CD14-positive monocyte (primary cell): Measurements from ENCODE around the gene PRSS27. TPM values are rescaled to one million over a fixed set of nuclear protein-coding genes. Genes with fewer than 3 reads are reported as not detected.

ENCODE experiments used
- DNase-seq, 3 donors: peaks; one replicate each; pipeline ENCODE4 v3.0.0-alpha.2; 2011 to 2022
- H2AFZ ChIP-seq: 2 replicates; pipeline ENCODE4 v1.6.0; 2012; ENCODE audit warnings: mild to moderate bottlenecking, low read depth, low read length, inconsistent platforms; ENCODE audit not compliant: insufficient read depth, poor library complexity, severe bottlenecking
- H3K27ac ChIP-seq, 2 donors: 1 replicate in 1 of 2; 2 replicates in 1 of 2; pipeline ENCODE4 v1.5.1; 2012 to 2013; ENCODE audit warnings: low read length in 2 of 2, control low read depth in 1 of 2, inconsistent platforms in 1 of 2, low read depth in 1 of 2, mild to moderate bottlenecking in 1 of 2
- H3K27me3 ChIP-seq, 2 donors: one replicate each; pipeline versions ENCODE4 v1.6.0 to v1.6.1; 2011 to 2013; ENCODE audit warnings: low read length in 2 of 2; ENCODE audit not compliant: control insufficient read depth in 2 of 2, insufficient read depth in 2 of 2
- H3K36me3 ChIP-seq, 2 donors: replicated peaks in 1 of 2; 1 replicate in 1 of 2; 2 replicates in 1 of 2; pipeline versions ENCODE4 v1.5.1 to v1.6.1; 2012 to 2013; ENCODE audit warnings: low read length in 2 of 2, control low read depth in 1 of 2, inconsistent platforms in 1 of 2, mild to moderate bottlenecking in 1 of 2; ENCODE audit not compliant: insufficient read depth in 2 of 2, control insufficient read depth in 1 of 2
- H3K4me1 ChIP-seq, 2 donors: 1 replicate in 1 of 2; 2 replicates in 1 of 2; pipeline versions ENCODE4 v1.5.1 to v1.6.1; 2012 to 2013; ENCODE audit warnings: low read length in 2 of 2, control low read depth in 1 of 2, inconsistent platforms in 1 of 2, mild to moderate bottlenecking in 1 of 2, moderate library complexity in 1 of 2; ENCODE audit not compliant: insufficient read depth in 2 of 2, control insufficient read depth in 1 of 2
- H3K4me2 ChIP-seq: replicated peaks from 2 replicates; pipeline ENCODE3; 2012; ENCODE audit warnings: low read length, moderate library complexity, mild to moderate bottlenecking; ENCODE audit not compliant: poor library complexity, severe bottlenecking; ENCODE audit errors: extremely low read depth
- H3K4me3 ChIP-seq, 3 experiments: fragments of 200-600 bp in 1 of 3; sonication (generic) in 1 of 3; replicated peaks in 1 of 3; 1 replicate in 2 of 3; 2 replicates in 1 of 3; pipeline ENCODE4 v1.5.1; 2011 to 2013; ENCODE audit warnings: low read length in 3 of 3, mild to moderate bottlenecking in 3 of 3, control low read depth in 2 of 3, low read depth in 2 of 3, inconsistent platforms in 1 of 3, moderate library complexity in 1 of 3
- H3K79me2 ChIP-seq: 2 replicates; pipeline ENCODE4 v1.6.0; 2012; ENCODE audit warnings: mild to moderate bottlenecking, control low read depth, inconsistent platforms, low read length, moderate library complexity; ENCODE audit not compliant: insufficient read depth
- H3K9ac ChIP-seq: 2 replicates; pipeline ENCODE4 v1.6.0; 2017; ENCODE audit warnings: low read length, mild to moderate bottlenecking; ENCODE audit not compliant: insufficient read depth, poor library complexity, severe bottlenecking
- H3K9me3 ChIP-seq, 2 donors: replicated peaks in 1 of 2; 1 replicate in 1 of 2; 2 replicates in 1 of 2; pipeline versions ENCODE4 v1.5.1 to v1.6.1; 2012 to 2013; ENCODE audit warnings: low read length in 2 of 2, control low read depth in 1 of 2; ENCODE audit not compliant: control insufficient read depth in 1 of 2, insufficient read depth in 1 of 2
- H4K20me1 ChIP-seq: 2 replicates; pipeline ENCODE4 v1.6.0; 2012; ENCODE audit warnings: mild to moderate bottlenecking, low read length, control low read depth, moderate library complexity; ENCODE audit not compliant: insufficient read depth
- H3K27ac Mint-ChIP-seq, 7 donors: one replicate each; pipeline ENCODE4 v1.8.0; 2020; ENCODE audit warnings: mild to moderate bottlenecking in 7 of 7, mixed read lengths in 7 of 7, moderate library complexity in 6 of 7, inconsistent platforms in 2 of 7
- H3K27me3 Mint-ChIP-seq, 3 donors: one replicate each; pipeline ENCODE4 v1.8.0; 2021 to 2022; ENCODE audit warnings: low read depth in 3 of 3, mild to moderate bottlenecking in 3 of 3, mixed read lengths in 3 of 3, moderate library complexity in 3 of 3, inconsistent platforms in 1 of 3
- H3K36me3 Mint-ChIP-seq, 2 donors: one replicate each; pipeline ENCODE4 v1.8.0; 2020; ENCODE audit warnings: mixed read lengths in 2 of 2, inconsistent platforms in 1 of 2, mild to moderate bottlenecking in 1 of 2
- H3K4me1 Mint-ChIP-seq: one replicate; pipeline ENCODE4 v1.8.0; 2020; ENCODE audit warnings: mild to moderate bottlenecking, mixed read lengths
- H3K4me3 Mint-ChIP-seq, 2 donors: one replicate each; pipeline ENCODE4 v1.8.0; 2020; ENCODE audit warnings: mild to moderate bottlenecking in 2 of 2, mixed read lengths in 2 of 2, moderate library complexity in 1 of 2
- H3K9me3 Mint-ChIP-seq, 7 donors: one replicate each; pipeline ENCODE4 v1.8.0; 2020 to 2022; ENCODE audit warnings: mixed read lengths in 7 of 7, mild to moderate bottlenecking in 6 of 7, moderate library complexity in 6 of 7, inconsistent platforms in 2 of 7
- WGBS: methylation state at CpG from one replicate; pipeline ENCODE4 v1.1.5; 2013; ENCODE audit warnings: missing lambda C conversion rate; ENCODE audit not compliant: insufficient coverage; 5-methylcytosine and 5-hydroxymethylcytosine counted together
- intact Hi-C, 2 donors: fragments of 100-400 bp; cut with micrococcal nuclease; formaldehyde crosslinking; loops; one replicate each; pipeline versions ENCODE4 v1.15.0 to v1.15.1; 2023
- polyA plus RNA-seq, 3 donors: library from polyadenylated mRNA; depleted of rRNA in 1 of 3; unstranded in 2 of 3; stranded (reverse) in 1 of 3; fragments of 300-500 nt in 2 of 3; fragments of >200 nt in 1 of 3; fragmentation: Illumina TruSeq in 2 of 3; gene quantifications; 1 replicate in 2 of 3; 2 replicates in 1 of 3; pipeline ENCODE4 v1.2.3, GENCODE V29; 2012 to 2021
- TF ChIP-seq, protein P1 (sequence below): fragments of 200-600 bp; IDR thresholded peaks from one replicate; pipeline ENCODE4 v1.8.0; 2022; ENCODE audit warnings: antibody characterized with exemption, mild to moderate bottlenecking

Gene PRSS27
- polyA plus RNA-seq, 3 donors = 1.1 TPM; not detected in 2

DNA sequence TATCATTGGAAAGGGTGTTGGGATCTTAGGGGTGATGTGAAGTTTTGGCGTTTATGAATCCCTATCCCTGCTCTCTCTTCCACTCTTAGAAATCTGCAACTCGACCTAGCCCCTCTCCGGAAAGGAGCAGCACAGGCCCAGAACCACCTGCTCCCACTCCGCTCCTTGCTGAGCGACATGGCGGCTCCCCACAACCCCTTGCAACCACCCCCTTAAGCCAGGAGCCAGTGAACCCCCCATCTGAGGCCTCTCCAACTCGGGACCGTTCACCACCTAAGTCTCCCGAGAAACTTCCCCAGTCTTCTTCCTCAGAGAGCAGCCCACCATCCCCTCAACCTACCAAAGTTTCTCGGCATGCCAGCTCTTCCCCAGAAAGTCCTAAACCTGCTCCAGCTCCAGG, 41.4 kb upstream of the PRSS27 start:
- peaks cover 98 to 100% of the 10 kb centered on the region in 2 donors for H3K36me3 Mint-ChIP-seq
- Histone ChIP-seq H3K9me3 (no peaks in the 10 kb centered on the region), H3K27me3 (no peaks in the 10 kb centered on the region), H3K4me3 (no peak overlapping the region), H3K4me1 (no peaks in the 10 kb centered on the region), H2AFZ (no peak overlapping the region), H3K79me2 (peaks cover 100% of the 10 kb centered on the region), H3K36me3 (peaks cover 100% of the 10 kb centered on the region in 2 donors), H3K4me2 (no peak overlapping the region), H4K20me1 (peaks cover 100% of the 10 kb centered on the region), H3K9ac (no peak overlapping the region), H3K27ac (no peak overlapping the region)
- intact Hi-C loops = no loop called here
- H3K27ac Mint-ChIP-seq = peak overlapping the region in 1 of 7 donors; percentile 6
- no peak for DNase-seq
- no peak overlapping the region for H3K4me3 Mint-ChIP-seq
- TF ChIP-seq, protein P1, sequence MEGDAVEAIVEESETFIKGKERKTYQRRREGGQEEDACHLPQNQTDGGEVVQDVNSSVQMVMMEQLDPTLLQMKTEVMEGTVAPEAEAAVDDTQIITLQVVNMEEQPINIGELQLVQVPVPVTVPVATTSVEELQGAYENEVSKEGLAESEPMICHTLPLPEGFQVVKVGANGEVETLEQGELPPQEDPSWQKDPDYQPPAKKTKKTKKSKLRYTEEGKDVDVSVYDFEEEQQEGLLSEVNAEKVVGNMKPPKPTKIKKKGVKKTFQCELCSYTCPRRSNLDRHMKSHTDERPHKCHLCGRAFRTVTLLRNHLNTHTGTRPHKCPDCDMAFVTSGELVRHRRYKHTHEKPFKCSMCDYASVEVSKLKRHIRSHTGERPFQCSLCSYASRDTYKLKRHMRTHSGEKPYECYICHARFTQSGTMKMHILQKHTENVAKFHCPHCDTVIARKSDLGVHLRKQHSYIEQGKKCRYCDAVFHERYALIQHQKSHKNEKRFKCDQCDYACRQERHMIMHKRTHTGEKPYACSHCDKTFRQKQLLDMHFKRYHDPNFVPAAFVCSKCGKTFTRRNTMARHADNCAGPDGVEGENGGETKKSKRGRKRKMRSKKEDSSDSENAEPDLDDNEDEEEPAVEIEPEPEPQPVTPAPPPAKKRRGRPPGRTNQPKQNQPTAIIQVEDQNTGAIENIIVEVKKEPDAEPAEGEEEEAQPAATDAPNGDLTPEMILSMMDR = no peak
- WGBS = 93% methylated on average over 6 of the region's 10 CpGs
- H3K27me3 Mint-ChIP-seq = peaks cover 0 to 2% (median 0%) of the 10 kb centered on the region in 3 donors
- H3K9me3 Mint-ChIP-seq = no peaks in the 10 kb centered on the region
- peaks cover 7% of the 10 kb centered on the region for H3K4me1 Mint-ChIP-seq

DNA sequence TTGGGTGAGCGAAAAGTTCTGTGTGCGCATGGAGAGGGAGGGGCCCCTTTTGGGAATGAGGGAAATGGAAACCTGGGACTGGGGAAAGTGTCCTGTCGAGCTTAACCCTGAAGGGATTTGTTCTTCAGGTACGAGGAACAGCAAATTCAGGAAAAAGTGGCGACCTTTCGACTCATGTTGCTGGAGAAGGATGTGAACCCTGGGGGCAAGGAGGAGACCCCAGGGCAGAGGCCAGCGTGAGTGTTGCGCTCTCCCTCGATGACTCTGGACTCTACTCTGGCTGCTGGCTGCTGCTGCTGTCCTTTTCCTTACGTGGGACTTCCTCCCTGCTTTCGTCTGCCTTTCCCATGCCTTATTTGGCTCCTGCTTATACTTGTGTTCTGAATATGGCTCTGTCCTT, 37.3 kb upstream of the PRSS27 start:
- TF ChIP-seq, protein P1 = no peak
- no peak overlapping the region for H3K27ac ChIP-seq
- Mint-ChIP-seq H3K36me3 (peaks cover 61 to 71% of the 10 kb centered on the region in 2 donors), H3K27ac (peak overlapping the region in 4 of 7 donors; percentile 2 to 79 (median 22)), H3K27me3 (peaks cover 0 to 2% (median 0%) of the 10 kb centered on the region in 3 donors), H3K4me1 (peaks cover 36% of the 10 kb centered on the region), H3K4me3 (no peak overlapping the region), H3K9me3 (no peaks in the 10 kb centered on the region)
- H3K4me1 ChIP-seq = peaks cover 23 to 25% of the 10 kb centered on the region in 2 donors
- no peaks in the 10 kb centered on the region for H3K27me3 ChIP-seq
- H3K36me3 ChIP-seq = peaks cover 61 to 67% of the 10 kb centered on the region in 2 donors
- no peak for DNase-seq
- peaks cover 95% of the 10 kb centered on the region for H4K20me1 ChIP-seq
- H3K4me3 ChIP-seq = no peak overlapping the region
- peaks cover 95% of the 10 kb centered on the region for H3K79me2 ChIP-seq
- H3K9me3 ChIP-seq = no peaks in the 10 kb centered on the region
- WGBS = 94% methylated on average over 10 of the region's 11 CpGs
- intact Hi-C loops = no loop called here
- H2AFZ ChIP-seq = no peak overlapping the region
- H3K9ac ChIP-seq = no peak overlapping the region
- H3K4me2 ChIP-seq = no peak overlapping the region
